ENCODE results near the gene RPL7A.
"Not testable (repeated sequence)": the region's sequence is repeated elsewhere in the genome, so short reads cannot be mapped to it uniquely, and the experiment has no call there.

The RPL7A gene

GRCh38 chr9:133392308-133392707 is 44.3 kb downstream of the RPL7A start:
- not testable (repeated sequence) for DNase-seq

- no peak for DNase-seq
These were observed 45.4 kb downstream of the RPL7A start for GRCh38 chr9:133393399-133393798.

GRCh38 chr9:133394687-133395271 is 46.8 kb downstream of the RPL7A start:
- no peak for DNase-seq

DNA sequence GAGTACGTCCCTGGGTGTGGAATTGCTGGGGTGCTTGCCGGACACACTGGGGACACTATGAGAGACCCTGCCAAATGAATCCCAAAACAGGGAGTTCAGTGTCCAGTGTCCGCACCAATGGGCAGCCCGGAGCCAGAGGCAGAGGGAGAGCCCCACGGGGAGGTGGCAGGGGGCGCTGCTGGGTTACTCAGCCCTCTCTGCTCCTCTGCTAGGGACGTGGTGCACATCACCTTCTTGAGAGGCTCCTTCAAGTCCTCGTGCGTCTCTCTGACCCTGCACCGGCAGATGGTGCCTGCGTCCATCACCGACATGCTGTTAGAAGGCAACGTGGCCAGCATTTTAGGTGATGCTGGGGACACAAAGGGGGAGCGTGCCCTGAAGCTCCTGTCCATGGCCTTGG is 48.9 kb downstream of the RPL7A start:
- DNase-seq = no peak

DNA sequence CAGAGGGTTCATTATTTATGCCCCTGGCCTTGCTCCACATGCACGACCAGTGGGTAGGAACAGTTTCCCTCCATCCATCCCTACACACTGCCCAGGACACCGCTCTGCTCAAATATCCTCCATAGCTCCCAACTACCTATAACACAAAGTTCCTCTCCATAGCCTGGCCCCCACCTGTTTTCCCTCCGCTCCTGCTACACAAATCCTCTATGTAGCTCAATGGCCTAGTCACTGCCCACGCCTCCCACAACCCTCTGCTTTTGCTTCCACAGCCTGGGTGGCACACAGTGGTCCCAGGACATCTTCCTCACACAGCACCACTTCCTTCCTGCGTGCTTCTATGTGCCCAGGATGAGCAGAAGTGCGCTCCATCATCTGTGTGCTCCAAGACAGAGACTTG is 49.4 kb downstream of the RPL7A start:
- no peak for DNase-seq

DNA sequence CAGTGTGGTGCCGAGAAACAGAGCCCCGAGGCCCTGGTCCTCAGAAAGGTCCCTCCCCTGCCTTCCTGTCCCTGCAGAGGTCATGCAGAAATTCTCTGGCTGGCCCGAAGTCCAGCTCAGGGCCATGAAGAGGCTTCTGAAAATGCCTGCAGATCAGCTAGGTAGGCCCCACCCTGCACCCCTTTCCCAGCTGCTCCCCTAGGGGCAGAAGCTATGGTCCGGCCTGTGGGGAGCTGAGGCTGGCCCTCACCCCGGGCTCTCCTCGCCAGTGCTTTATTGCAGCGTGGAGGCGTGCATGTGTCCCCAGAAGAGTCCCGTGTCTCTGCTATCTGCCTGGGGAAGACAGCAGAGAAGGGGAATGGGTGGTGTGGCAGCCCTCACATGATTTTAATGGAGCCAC is 49.9 kb downstream of the RPL7A start:
- DNase-seq = no peak

GRCh38 chr9:133400292-133400691 is 52.3 kb downstream of the RPL7A start:
- no peak for DNase-seq

Measured in MV-4-11 (cell line).